Activated B cell treated with CpG ODN at 0.5 μM for 24 hours (primary cell): Measurements from ENCODE around the gene ALDH1L2. TPM values are rescaled to one million over a fixed set of nuclear protein-coding genes. Genes with fewer than 3 reads are reported as not detected.
A peak's percentile ranks its signal among the peaks of the same experiment; 100 is the strongest.

Source experiments
- ATAC-seq: fragments of 200-7000 bp; cut with Tn5 transposase; one replicate; pipeline ENCODE4 v1.10.0; 2021; ENCODE audit warnings: low read depth, mild to moderate bottlenecking, moderate library complexity
- CTCF ChIA-PET: fragments of 350-600 bp; sonication (Branson Sonifier 250); formaldehyde crosslinking; loops from one replicate; lab custom pipeline; 2021; ENCODE audit warnings: antibody characterized with exemption; lab: Charles Lee
- POLR2A ChIA-PET: fragments of 350-600 bp; sonication (Branson Sonifier 250); formaldehyde crosslinking; loops from one replicate; lab custom pipeline; 2021; ENCODE audit warnings: antibody characterized with exemption; lab: Charles Lee
- DNase-seq: peaks from one replicate; pipeline ENCODE4 v3.0.0; 2022
- H3K27ac Mint-ChIP-seq: one replicate; pipeline ENCODE4 v1.8.0; 2020; ENCODE audit warnings: mixed read lengths
- H3K27me3 Mint-ChIP-seq: one replicate; pipeline ENCODE4 v1.8.0; 2021; ENCODE audit warnings: mixed read lengths
- H3K36me3 Mint-ChIP-seq: one replicate; pipeline ENCODE4 v1.8.0; 2021; ENCODE audit warnings: low read depth, mixed read lengths
- H3K4me1 Mint-ChIP-seq: one replicate; pipeline ENCODE4 v1.8.0; 2021; ENCODE audit warnings: mixed read lengths
- H3K4me3 Mint-ChIP-seq: one replicate; pipeline ENCODE4 v1.8.0; 2020; ENCODE audit warnings: mild to moderate bottlenecking, mixed read lengths
- H3K9me3 Mint-ChIP-seq: one replicate; pipeline ENCODE4 v1.8.0; 2020; ENCODE audit warnings: mixed read lengths
- intact Hi-C: fragments of 100-400 bp; cut with micrococcal nuclease; formaldehyde crosslinking; loops from one replicate; pipeline ENCODE4 v1.15.1; 2024
- total RNA-seq: library from RNA; stranded (reverse); gene quantifications from 2 replicates; pipeline ENCODE4 v1.2.3, GENCODE V29; 2022
- TF ChIP-seq, protein P1 (sequence below): fragments of 200-600 bp; IDR thresholded peaks from one replicate; pipeline ENCODE4 v1.8.0; 2022; ENCODE audit warnings: antibody characterized with exemption, mild to moderate bottlenecking

The ALDH1L2 gene
- total RNA-seq, 1 donor from 2014 or later, result 6.5 TPM

DNA sequence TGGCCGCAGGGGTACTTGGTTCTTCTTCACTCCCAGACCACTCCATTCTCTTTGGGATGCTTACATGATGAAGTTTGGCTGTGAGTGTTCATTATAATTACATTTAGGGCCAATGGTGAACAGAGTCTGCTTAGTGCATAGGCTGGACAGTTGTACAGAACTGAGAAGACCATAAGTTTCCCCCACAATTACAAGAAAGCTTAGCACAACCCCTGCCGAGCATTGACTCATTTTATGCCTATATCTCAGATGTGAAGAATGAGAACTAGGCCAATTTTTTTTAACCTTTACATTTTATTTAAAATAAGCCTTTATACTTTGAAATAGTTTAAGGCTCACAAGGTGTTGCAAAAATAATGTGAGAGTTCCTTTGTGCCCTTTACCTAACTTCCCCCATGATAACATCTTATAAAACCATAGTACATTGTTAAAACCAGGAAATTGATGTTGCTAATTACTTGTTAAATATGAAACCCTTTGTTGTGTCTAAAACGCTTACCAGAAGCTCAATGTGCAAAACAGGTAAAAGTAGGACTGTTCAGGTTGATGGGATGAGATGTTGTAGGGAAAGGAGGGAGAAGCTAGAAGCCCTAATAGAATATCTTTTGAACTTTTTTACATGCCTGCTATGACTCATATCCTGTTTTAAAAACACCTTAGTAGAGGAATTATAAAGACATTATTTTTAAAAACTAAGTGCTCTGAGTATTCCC is 47.2 kb downstream of the ALDH1L2 start:
- TF ChIP-seq, protein P1, sequence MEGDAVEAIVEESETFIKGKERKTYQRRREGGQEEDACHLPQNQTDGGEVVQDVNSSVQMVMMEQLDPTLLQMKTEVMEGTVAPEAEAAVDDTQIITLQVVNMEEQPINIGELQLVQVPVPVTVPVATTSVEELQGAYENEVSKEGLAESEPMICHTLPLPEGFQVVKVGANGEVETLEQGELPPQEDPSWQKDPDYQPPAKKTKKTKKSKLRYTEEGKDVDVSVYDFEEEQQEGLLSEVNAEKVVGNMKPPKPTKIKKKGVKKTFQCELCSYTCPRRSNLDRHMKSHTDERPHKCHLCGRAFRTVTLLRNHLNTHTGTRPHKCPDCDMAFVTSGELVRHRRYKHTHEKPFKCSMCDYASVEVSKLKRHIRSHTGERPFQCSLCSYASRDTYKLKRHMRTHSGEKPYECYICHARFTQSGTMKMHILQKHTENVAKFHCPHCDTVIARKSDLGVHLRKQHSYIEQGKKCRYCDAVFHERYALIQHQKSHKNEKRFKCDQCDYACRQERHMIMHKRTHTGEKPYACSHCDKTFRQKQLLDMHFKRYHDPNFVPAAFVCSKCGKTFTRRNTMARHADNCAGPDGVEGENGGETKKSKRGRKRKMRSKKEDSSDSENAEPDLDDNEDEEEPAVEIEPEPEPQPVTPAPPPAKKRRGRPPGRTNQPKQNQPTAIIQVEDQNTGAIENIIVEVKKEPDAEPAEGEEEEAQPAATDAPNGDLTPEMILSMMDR, result no peak
- intact Hi-C loops, result no loop called here
- no peaks in the 10 kb centered on the region for H3K9me3 Mint-ChIP-seq
- H3K4me1 Mint-ChIP-seq, result peaks cover 4% of the 10 kb centered on the region
- H3K27me3 Mint-ChIP-seq, result no peaks in the 10 kb centered on the region
- DNase-seq, result no peak
- H3K36me3 Mint-ChIP-seq, result no peaks in the 10 kb centered on the region
- no peak overlapping the region for H3K27ac Mint-ChIP-seq
- H3K4me3 Mint-ChIP-seq, result no peak overlapping the region
- ATAC-seq, result no peak
- ChIA-PET POLR2A (no interaction called here), CTCF (interaction anchor here (0.9 kb wide), 1 partner anchor 19 kb away, joined by 3 read pairs; no protein-coding TSS in a partner anchor)

DNA sequence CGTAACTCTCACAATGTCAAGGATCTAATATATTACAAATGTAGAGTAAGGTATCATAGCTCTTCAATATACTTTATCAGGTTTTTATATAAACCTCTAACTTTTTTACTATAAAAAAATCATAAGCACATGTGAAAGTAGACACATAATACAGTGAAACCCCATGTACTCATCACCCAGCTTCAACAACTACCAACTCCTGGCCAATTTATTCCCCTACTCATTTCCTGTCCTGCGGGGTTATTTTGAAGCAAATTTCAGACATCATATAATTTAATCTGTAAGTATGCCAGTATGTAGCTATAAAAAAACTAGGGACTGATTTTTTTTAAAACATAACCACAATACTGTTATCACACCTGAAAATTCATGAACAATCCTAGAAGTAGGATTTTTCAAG is 50.4 kb downstream of the ALDH1L2 start:
- H3K4me3 Mint-ChIP-seq, result no peak overlapping the region
- no peak for ATAC-seq
- TF ChIP-seq, protein P1, result no peak
- no peaks in the 10 kb centered on the region for H3K9me3 Mint-ChIP-seq
- intact Hi-C loops, result no loop called here
- H3K27me3 Mint-ChIP-seq, result no peaks in the 10 kb centered on the region
- no peak overlapping the region for H3K27ac Mint-ChIP-seq
- CTCF ChIA-PET, result no interaction called here
- H3K36me3 Mint-ChIP-seq, result no peaks in the 10 kb centered on the region
- peaks cover 15% of the 10 kb centered on the region for H3K4me1 Mint-ChIP-seq
- POLR2A ChIA-PET, result no interaction called here
- DNase-seq, result no peak

DNA sequence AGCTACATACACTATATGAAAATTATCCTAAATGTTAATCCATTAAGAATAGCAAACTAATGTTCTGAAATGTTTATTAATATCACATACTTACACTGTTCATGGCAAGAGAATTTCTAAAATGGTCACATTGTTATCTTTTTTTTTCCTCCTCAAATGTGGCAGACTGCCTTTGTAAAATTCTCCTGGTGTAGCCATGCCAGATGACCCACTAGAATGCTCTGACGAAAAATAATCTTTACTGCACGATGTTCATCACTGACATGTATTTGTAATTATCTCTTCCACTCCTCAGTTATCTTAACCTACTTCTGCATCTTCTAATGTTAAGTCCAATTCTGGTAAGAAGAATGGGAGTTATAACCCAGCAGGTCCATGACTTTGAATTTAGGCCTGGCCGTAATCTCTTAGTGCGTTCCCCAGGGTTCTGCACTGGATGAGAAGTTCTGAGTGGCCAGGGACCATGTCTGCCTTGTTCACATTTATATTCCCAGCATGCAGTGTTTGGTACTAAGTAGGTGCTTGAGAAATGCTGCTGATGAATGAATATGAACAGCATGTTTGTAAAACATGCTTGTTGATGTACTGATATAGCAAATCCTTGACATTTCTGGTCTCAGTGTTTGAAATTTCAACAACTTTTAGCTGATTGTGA is 51.4 kb downstream of the ALDH1L2 start:
- Mint-ChIP-seq H3K4me1 (peaks cover 15% of the 10 kb centered on the region), H3K36me3 (no peaks in the 10 kb centered on the region), H3K4me3 (no peak overlapping the region), H3K9me3 (no peaks in the 10 kb centered on the region), H3K27me3 (no peaks in the 10 kb centered on the region), H3K27ac (no peak overlapping the region)
- DNase-seq (no peak), ATAC-seq (no peak)
- TF ChIP-seq, protein P1, result no peak
- intact Hi-C loops, result no loop called here
- ChIA-PET CTCF (interaction anchor here (3.3 kb wide), 1 partner anchor 651 kb away, joined by 12 read pairs; no protein-coding TSS in a partner anchor), POLR2A (no interaction called here)

DNA sequence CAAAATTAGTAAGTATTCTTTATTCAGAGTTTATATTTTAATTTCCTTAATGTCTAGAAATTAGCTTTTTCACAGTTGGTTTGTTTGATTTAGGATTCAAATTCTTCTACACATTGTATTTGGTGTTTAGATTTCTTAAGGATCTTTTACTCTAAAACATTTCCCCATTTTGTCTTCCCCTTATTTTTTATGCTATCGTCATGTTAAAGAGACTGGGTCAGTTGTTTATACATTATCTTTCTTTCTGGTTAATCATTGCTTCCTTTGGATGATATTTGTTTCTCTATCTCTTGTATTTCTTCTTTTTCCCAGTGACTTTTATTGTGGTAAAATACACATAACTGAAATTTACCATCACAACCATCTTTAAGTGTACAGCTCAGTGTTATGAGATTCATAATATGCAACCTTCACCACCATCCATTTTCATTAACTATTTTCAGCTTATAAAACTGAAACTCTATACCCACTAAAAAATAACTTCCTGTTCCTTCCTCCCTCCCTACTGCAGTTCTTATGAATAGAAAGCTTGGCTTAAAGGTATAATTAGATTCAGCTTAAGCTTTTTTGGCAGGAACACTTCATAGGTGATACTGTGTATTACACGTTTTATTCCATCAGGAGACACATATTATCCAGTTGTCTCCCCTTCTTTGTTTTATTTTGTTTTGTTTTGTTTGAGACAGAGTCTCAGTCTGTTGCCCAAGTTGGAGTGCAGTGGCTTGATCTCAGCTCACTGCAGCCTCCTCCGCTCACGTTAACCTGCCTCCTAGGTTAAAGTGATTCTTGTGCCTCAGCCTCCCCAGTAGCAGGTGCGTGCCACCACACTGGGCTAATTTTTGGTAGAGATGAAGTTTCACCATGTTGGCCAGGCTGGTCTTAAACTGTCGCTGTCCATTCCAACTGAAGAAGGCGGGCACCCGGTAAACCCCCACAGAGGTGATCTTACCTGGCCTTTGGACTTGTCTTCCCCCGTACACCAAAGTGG is 53.1 kb downstream of the ALDH1L2 start:
- ChIA-PET CTCF (interaction anchor here (0.9 to 3.3 kb wide), 3 partner anchors 19 to 649 kb away, joined by 3 to 12 read pairs (median 3); no protein-coding TSS in a partner anchor), POLR2A (interaction anchor here (0.5 to 1.0 kb wide), 3 partner anchors 25 to 563 kb away, joined by 3 to 6 read pairs (median 3); partner anchors contain the start of gene SLC41A2)
- Mint-ChIP-seq H3K4me1 (peaks cover 12% of the 10 kb centered on the region), H3K27me3 (no peaks in the 10 kb centered on the region), H3K9me3 (no peaks in the 10 kb centered on the region), H3K27ac (peak overlapping the region; percentile 54), H3K36me3 (no peaks in the 10 kb centered on the region), H3K4me3 (peak overlapping the region; percentile 49)
- ATAC-seq (peak; percentile 52), DNase-seq (no peak)
- intact Hi-C loops, result loop anchor here (2.0 kb wide), 1 partner anchor 46 kb away; no protein-coding TSS in a partner anchor
- TF ChIP-seq, protein P1, result no peak
